HG03460 (cell line): ENCODE data around the gene SLC10A3.

Experiments used
- ATAC-seq: cut with Tn5 transposase; IDR thresholded peaks from one replicate; pipeline ENCODE4 v1.9.1; 2021; ENCODE audit not compliant: unreplicated experiment

Gene SLC10A3, protein sequence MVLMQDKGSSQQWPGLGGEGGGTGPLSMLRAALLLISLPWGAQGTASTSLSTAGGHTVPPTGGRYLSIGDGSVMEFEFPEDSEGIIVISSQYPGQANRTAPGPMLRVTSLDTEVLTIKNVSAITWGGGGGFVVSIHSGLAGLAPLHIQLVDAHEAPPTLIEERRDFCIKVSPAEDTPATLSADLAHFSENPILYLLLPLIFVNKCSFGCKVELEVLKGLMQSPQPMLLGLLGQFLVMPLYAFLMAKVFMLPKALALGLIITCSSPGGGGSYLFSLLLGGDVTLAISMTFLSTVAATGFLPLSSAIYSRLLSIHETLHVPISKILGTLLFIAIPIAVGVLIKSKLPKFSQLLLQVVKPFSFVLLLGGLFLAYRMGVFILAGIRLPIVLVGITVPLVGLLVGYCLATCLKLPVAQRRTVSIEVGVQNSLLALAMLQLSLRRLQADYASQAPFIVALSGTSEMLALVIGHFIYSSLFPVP

DNA sequence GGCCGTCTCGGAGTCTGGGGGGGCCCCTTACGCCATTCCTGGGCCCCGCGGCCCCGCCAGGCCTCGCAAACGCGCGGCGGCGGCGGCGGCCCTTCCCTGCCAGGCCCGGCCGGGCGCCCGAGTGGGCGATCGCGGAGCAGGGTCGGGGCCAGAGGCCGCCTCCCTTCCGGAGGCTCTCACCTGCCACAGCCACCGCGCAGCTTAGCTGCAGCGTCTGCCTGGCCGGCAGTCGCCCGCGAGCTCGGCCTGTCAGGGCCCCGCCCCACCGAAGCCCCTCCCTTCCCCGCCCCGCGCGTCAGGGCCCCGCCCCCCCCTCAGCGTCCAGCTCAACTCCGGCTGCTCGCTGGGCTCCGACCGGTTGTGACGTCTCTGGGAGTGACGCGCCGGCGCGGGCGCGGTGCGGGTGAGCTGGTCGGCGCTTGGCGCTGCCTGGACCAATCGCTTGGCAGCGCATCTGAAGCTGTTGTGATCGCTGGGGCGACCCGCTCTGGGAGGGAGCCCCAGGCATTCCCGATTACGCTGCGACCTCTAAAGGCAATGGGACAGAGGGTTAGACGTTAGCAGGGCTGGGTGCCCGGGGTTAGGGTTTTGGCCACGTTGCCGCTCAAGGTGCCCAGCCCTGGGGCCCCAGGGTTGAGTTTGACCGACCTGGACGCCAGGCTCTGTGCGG is at the start of gene SLC10A3:
SLC10A3 (minus strand) TSS at position 216 of the 670 bp plus-strand sequence. CDS start 1,689 bp downstream, outside the sequence.
- peak; percentile 75 for ATAC-seq

DNA sequence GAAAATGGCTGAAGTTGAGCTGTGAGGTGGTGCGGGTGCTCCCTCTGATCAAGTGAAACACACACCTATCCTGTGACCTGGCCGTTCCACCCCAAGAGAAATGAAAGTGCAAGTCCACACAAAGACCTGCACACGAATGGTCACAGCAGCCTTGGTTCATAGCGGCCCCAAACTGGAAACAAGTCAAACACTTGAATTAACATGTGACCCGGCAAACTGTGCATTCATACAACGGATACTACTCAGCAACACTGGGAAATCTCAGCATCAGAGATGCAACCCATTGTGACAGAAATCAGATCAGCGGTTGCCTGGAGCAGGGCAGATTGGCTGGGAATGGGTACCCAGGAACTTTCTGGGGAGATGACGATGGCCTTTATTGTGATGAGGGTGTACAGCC is 48.6 kb upstream of the SLC10A3 start:
- no peak for ATAC-seq

DNA sequence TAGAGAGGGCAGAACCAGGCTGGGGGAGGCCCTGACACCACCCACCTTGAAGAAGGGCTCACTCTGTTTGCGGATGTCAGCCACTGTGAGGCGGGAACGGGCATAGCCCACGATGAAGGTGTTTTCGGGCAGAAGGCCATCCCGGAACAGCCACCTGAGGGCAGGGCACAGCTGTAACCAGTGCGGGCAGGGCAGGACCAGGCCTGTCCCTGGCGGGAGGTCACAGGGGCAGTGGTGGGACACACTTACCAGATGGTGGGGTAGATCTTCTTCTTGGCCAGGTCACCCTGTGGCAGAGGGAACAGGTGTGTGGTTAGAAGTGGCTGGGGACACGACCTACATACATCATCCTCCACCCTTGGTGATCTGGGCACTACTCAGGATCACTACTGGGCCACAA is 45.5 kb upstream of the SLC10A3 start:
- no peak for ATAC-seq

DNA sequence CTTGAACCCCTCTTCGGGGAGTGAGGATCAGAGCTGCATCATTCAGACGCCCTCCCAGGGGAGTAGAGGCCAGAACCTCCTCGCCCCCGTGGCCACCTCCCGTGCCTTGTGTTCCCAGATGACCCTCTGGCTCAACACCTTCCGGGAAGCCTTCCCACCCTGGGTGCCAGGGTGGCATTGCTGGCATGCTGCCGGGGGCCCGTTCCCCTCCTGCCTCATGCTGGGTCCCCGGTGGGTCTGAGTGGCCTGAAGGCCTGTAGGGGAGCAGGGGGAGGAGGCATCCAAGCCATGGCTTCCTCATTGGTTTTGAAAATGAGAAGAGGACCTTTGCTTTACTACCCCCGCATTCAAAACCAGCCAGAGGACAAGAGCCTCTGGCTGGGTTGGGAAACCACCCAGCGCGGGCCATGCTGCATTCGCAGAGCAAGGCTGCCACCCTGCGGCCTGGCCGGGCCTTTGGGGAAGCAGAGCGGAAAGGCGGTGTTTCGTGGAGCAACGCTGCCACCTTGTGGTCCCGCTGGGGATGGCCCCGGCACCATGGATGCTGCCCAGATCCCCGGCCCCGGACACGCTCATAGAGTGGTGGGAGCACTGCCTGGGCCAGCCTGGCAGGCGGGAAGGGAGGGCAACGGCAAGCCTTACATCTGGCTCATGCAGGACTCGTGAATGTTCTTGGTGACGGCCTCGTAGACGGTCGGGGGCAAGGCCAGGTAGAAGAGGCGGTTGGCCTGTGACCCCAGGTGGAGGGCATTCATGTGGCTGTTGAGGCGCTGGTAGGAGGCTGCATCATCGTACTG is 44.3 kb upstream of the SLC10A3 start:
- peak; percentile 81 for ATAC-seq

DNA sequence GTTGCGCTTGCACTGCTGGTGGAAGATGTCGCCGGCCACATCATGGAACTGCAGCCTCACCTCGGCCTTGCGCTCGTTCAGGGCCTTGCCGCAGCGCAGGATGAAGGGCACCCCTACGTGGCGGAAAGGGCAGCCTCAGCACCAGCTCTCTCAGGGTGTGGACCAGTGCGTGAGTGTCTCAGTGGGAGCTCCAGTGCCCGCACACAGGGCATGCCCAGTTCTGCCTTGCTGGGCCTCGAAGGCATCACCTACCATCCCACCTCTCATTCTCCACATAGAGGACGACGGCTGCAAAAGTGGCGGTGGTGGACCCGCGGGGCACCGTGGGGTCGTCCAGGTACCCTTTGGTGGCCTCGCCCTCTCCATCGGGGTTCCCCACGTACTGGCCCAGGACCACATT is 42.3 kb upstream of the SLC10A3 start:
- no peak for ATAC-seq

DNA sequence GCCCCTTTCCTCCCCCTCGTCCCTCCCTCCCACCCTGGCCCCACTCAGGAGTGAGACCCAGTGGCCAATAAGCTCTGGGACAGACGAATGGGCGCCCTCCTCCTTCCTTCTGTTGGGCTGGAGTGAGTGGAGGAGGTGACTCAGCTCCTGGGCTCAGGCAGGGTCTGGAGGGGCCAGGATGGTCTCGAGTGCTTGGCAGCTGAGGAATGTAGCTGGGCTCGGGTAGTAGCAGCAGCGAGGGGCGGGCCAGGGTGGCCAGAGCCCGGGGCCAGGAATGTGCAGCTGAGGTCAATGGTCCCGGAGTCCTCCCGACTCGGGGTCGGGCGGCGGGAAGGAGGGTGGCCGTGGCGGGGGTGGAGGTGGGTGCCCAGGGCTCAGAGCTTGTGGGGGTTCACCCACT is 41.2 kb upstream of the SLC10A3 start:
- no peak for ATAC-seq

DNA sequence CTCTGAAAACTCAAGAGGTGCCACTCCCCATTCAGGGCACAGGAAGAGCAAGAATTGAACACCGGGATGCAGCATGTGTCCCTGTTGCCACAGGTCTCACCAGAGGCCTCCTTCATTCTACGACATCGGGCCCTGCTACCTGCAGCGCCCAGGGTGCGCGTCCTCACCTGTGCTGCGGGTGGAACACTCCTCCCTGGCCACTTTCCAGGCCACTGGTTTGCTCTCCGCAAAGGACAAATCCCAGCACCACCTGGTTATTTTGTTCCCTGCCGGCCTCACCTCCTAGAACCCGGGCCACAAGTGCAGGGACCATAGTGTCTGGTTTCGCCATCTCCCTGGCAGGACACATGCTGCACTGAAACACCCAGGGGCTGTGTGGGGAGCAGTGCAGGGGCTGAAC is 39.9 kb upstream of the SLC10A3 start:
- ATAC-seq = no peak

DNA sequence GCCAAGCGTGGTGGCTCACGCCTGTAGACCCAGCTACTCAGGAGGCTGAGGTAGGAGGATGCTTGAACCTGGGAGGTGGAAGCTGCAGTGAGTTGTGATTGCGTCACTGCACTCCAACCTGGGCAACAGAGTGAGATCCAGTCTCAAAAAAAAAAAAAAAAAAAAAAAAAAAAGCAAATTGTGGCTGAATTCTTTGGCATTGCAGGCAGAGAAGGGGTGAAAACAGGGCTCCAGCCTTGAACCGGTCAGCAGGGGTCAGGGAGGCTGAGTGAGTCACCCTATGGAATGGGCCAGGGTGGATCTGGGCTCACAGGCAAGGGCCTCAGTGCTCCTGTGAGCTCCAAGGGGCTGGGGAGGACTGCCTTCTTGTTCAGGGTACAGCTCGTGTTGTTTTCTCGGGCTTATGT is 38.8 kb upstream of the SLC10A3 start:
- no peak for ATAC-seq

DNA sequence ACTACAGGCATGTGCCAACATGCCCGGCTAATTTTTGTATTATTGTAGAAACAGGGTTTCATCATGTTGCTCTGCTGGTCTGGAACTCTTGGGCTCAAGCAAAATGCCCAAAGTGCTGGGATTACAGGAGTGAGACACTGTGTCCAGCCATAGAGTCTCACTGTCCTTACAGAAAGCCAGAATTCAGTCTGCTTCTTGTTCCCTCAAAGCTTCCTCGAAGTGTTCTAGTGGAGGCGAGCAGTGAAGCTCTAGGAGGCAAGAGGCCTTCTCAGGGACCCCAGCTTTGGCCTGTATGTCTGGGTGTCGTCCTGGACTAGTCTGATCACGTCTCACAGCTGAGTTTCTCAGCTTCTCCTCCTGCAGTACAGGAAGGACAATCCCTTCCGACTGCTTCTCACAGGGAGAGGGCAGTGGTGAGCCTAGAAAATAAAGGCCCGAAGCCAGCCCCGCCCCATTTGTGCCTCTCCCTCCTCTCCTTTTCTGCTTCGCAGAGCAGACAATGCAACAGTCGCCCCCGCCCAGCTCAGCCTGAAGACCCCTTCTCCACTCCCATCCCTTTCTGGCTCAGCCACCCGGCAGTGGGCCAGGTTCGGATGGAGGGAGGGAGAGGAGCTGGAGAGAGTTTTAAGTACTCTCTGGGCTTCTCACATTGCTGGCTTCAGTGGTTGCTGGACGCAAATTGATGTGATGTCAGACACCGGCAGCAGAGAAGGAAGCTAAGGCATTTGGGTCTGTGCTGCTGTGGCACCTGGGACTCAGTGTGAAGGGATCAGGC is 36.7 kb upstream of the SLC10A3 start:
- peak; percentile 85 for ATAC-seq

DNA sequence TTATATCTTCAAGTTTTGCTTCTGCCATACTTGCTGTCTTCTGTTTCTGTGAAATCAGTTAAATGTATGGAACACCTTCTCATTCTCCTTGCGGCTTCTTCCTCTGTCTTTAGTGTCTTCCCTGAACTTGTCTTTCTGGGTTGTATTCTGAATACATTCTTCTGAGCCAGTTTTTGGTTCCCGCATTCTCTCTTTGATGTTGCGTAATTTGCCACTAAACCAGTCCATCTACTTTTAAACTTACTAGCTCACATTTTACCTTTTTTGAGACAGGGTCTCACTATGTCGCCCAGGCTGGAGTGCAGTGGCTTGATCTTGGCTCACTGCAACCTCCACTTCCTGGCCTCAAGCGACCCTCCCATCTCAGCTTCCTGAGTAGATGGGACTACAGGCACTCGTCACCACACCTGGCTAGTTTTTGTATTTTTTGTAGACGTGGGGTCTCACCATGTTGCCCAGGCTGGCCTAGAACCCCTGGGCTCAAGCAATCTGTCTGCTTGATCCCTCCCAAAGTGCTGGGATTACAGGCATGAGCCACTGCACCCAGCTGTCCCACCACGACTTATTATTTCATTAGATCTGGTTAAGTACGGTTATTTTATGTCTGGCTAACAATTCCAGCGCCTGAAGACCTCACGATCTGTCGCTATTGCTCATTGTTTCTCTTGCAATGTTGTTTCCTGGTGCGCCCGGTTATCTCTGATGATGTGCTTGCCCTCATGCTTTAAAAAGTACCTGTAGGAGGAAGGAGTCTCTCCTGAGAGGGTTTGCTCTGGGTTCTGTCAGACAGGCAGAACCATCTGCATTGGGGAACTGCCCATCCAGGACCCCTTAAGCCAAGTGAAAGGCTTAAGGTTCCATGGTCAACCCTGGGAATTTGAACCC is 35.4 kb upstream of the SLC10A3 start:
- ATAC-seq = no peak

DNA sequence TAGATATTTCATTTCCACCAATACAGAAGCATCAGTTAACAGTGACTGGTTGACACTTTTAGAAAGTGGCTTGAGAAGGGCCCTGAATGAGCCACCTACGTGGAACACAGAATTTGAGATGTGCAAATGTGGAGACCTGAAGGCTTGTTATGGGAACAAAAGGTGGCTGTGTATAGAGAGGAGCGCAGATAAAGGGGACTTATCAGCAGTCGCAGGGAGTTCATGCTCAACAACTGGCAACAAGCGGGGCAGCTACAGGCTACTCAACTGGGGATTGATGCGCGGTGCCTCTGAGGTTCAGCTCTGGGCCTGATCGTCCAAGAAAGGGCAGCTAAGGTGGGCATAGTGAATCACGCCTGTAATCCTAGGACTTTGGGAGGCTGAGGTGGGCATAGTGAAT is 29.0 kb upstream of the SLC10A3 start:
- ATAC-seq = no peak

DNA sequence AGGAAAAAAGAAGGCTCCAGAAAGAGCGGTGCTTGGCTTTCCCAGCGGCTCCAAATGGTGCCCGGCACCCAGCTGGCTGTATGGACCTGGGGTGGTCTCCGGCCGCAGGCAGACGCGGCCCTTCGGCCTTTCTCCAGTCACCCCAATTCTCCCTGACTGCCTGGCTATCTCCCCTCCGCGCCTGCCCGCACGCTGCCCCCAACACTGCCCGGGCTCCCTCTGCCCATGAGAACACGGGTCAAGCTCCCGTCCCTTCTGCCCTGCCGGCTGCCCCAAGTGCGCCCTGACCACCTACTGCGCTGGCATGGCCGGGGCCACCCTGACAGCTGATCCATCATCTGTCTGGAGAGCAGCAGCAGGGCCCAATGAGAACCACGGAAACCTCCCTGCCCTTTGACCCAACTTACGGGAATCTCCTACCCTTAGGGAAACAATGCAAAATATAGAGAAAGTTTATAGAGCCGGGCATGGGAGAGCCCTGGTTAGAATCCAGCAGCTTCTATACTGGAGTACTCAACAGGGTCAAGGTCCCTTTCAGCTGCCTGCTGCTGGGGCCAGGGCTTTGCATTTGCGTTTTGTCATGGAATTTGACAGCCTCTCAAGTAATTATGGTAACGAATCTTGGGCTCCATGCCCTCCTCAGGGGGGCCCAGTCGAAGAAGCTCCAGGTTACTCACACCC is 26.8 kb upstream of the SLC10A3 start:
- ATAC-seq = no peak

DNA sequence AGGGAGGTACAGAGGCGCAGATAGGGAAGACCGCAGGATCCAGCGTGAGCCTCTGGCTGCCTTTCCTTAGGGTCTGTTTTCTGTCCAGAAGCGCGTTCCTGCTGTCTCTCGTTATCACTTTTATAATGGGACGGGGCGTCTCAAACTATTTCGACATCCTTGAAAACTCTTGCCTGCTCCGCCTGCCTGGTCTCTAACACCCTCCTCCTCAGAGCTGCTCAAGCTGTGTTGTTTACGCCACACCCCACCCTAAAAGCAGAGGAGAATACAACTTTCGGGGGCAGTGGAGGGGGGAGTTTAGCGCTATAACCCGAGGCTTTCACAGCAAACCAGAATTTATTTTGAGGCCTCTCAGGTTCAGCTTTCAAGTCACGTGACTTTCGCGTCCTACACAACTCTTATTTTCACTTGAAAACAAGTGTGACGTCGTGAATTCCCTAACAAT is 26.2 kb upstream of the SLC10A3 start:
- ATAC-seq = no peak

DNA sequence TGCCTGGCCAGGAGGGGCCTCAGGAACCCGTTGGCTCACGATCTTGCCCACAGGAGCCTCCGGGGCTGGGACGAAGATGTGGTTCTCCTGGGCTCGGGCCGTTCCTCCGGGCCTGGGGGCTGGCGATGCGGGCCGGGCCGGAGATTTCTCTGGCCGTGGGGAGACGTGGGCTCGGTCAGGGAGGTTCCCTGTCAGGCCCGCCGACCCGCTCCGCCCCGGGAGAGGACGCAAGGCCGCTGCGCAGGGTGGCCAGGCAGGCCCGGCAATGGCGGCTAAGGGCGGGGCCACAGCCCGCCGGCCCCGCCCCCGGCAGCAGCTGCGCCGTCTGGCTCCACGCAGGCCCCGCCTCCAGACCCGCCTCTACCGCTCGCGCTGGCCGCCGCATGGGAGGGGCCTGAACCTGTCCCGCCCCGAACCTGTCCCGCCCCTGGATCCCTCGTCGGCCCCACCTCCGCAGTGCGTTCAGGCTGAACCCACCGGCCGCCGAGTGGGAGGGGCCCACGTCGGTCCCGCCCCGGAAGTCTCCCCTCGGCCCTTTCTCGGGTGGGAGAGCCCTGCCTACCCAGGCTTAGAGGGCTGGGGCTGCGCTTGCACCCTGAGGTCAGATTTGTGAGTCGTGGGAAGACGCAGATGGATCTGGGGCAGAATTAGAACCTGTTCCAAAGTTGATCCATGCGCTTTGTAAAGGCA is 25.7 kb upstream of the SLC10A3 start, which contains the start of gene FAM3A:
FAM3A (minus strand) TSS at position 267 of the 690 bp plus-strand sequence. CDS start 460 bp downstream, outside the sequence.
- ATAC-seq = peak; percentile 84

DNA sequence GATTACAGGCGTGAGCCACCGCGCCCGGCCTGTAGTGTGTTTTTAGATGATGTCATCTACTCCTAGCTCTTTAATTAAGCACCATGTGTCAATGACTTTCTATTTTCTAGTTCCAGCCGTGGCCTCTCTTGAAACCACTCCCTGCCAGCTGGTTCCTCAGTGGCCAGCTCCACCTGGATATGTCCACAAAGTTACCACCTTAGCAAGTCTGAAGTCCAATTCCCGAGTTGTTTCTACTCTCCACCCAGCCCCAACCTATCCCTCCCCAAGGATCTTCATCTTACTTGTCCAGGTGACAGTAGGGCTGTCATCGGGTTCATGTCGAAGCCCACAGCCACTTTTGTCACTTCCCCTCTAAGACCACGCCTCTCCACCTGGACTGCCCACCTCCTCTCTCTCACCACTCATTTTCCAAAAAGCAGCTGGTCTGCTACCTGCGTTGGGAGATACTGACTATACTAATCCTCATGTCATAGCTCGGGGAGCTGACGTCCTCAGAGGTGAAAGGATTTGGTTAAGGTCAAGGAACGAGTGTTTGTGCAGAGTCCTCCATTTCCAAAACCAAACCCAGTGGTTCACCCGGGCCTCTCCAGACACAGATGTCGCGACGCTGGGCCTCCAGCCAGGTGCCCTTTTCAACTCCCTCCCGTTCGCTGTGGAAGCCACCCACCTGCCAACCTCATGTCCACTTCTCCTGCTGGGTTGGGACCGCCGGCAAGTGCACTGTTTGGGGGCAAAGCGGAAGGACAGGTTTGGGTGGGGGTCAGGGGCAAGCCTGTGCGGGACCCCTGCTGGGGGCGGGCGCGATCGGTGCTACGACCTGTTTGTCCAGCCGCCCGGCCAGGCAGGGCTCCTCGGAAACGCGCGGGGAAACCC is 24.9 kb upstream of the SLC10A3 start:
- ATAC-seq = peak; percentile 29

DNA sequence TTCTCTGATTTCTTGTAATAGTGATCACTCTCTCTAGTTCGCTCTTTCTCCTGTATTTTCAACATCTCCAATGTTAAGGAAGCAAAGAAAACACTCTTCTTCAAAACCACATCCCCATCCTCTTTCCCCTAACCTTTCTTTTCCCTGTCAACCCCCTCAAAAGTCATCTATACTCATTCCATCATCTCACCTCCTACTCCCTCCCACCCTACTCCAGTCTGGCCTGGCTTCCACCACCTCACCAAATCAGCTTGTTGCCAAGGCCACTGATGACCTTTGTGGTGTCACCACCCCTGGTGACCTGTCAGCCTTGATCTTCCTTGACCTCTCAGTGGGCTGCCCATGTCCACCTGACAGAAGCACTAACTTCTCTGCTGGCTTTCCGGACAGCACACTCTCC is 23.3 kb upstream of the SLC10A3 start:
- ATAC-seq = no peak

DNA sequence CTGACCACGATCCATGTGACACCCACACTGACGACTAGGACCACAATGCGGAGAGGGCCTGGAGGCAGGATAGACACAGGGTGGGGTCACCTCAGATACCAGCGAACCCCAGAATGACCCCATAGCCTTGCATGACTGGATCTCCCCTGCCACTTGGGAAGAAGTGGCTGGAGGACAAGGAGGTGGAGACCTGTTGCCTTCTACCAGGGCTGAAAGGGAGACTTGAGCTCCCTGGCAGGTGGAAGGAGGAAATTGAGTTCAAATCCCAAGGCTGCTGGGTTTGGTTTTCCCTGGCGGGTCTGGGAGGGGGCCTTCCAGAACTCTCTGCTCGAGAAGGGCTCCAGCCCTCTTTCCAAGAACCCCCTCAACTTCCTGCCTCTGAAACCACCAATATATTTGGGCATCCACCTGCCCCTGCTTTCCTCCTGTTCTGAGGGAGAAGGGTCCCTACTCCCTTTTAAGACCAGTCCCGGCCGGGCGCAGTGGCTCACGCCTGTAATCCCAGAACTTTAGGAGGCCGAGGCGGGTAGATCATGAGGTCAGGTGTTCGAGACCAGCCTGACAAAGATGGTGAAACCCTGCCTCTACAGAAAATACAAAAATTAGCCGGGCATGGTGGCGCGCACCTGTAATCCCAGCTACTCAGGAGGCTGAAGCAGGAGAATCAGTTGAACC is 22.6 kb upstream of the SLC10A3 start:
- no peak for ATAC-seq
